Amygdala (tissue), 56 donors: ENCODE data around the gene LCT.
"Not testable (repeated sequence)": the region's sequence is repeated elsewhere in the genome, so short reads cannot be mapped to it uniquely, and the experiment has no call there.

Experiments
- DNase-seq, 56 donors: peaks; one replicate each; lab custom pipeline; 2025; lab: John Stamatoyannopoulos, UW

The LCT gene

DNA sequence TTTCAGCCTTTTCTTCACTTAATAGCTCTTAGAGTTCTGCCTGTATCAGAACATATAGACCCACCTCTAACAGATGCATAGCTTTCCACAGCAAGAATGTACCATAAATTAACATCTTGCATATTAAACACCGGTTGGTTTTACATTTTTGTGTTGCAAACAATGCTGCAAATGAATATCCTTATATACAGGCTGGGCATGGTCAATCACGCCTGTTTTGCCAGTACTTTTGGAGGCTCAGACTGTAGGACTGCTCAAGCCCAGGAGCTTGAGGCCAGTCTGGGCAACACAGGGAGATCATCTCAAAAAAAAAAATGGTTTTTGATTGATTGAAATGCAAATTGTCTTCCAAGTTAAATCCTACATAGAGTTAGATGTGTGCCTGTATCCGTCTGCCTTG, 1.5 kb upstream of the LCT start:
- no peak for DNase-seq

DNA sequence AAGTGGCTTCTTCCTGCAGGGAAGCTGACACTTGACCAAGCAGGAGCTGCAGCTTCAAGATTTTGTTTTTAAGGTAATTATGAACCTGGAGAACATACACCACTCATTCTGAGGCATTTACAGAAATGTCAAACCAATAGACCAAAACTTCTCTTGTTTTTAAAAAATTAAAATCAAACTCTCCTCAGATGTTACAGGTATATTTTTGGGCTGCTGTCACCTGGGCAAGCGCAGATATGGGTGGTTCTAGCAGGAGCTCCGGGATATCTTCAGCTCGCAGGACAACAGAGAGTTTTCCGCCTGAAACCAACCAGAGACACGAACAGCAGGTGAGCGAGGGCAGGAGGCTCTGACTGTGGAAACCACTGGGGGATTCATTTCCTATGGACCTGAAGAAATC, 4.1 kb downstream of the LCT start:
- DNase-seq = no peak

DNA sequence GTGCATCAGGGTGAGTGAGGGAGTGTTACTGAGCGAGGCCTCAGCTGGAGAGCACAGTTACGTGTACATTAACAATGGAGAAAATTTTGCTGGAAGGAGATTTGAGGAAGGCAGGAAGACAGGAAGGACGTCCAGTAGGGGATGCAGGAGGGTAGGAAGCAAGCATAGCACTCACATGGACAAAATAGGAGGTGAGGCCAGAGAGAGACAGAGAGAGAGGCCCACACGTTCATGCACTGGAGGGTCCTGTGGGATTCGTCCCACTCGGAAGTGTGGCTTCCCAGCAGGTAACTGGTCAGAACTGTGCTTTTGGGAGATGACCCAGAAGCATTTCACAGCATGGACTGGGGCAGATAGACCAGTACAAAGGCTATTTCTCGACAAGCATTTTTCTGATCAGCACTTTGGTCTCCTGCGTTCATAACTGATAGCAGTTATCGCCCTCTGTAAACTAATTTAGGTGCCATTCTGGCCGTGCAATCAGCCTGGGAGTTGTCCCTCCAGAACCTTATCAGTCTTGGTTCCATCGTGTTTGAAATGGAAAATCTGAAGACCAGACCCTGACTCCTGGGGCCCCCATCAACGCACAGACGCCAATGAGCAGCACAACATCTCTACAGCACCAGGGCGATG, 5.7 kb downstream of the LCT start:
- no peak for DNase-seq

DNA sequence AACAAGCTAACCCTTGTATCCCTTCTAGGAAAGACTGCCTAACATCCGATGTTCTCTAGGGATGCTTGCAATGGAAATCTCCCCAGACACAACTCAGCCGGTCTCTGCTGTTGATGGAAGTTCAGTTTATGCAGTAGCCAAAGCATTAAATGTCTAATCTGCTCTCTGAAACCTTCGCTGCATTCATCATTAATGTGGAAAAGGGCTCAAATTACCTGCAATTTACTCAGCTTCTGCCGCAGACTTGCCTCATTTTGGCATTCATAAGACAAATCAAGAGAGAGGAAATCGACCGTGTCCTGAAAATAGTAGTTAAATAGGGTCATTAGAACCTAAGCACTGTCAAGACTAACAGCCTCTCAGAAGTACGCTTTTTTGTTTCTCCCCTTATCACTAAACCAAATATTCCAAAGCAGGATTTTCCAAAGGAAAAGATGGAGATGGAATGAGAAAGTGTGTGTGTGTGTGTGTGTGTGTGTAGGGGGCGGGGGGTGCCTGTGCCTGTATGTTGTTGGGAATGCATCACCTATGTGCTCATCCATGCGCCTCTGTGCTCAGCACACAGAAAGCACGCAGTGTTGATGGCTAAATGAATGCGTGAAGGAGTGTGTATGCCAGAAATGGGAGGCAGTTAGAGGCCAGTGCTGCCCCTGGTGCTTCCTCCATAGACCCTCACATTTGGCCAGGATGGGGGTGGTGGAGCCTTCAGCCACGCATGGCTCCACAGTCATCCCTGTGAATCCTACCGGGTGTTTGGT, 7.4 kb downstream of the LCT start:
- no peak for DNase-seq

GRCh38 chr2:135826544-135826943, 10.4 kb downstream of the LCT start:
- no peak for DNase-seq

GRCh38 chr2:135825550-135826176, 11.3 kb downstream of the LCT start:
- DNase-seq = no peak

DNA sequence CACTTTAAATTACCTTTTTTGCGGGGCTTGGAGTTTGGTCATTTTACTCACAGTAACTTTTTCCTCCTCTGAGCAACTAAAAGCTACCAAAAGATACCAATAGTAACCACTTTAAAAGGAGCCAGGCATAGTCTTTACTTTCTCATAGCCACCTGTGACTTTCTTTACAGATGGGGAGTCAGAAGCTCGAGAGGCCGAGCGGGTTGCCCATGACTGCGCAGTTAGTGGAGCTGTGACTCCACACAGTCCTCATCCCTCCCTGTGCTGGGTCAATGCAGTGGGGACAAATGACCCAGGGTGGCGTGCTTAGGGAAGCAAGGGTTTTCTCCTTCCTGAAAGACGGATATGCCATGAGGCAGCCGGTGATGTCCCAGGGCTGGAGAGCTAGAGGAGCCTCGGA, 11.9 kb downstream of the LCT start:
- DNase-seq = no peak

GRCh38 chr2:135822855-135823254, 14.1 kb downstream of the LCT start:
- DNase-seq = no peak

- no peak for DNase-seq
Measured at GRCh38 chr2:135821190-135821589, 15.8 kb downstream of the LCT start.

DNA sequence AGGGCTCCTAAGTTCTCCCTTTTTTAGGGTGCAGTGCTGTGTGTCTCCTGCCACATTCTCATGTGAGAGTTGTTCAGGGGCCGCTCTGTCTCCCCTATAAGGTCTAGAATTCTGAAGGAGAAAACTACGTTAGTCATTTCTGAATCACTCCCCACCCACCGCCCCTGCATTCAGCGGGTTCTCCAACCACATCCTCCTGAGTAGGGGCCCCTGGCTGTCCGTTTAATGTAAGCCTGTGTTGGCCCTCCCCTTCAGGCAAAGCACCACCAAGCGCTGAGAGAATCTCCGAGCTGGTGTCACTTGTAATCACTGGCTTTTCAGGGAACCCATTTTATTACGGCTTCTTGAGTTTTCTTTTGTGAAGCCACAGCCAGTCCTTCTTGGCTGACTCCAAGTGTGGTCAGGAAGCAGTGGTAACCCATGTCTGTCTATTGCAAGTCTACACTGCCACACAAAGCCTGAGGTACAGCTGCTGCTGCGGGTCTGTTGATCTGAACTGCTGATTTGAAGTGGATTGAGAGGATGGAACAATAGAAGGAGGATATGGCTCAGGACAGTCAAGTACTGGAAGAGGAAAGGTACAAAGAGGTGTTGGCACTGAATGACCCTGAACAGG, 16.9 kb downstream of the LCT start:
- no peak for DNase-seq

DNA sequence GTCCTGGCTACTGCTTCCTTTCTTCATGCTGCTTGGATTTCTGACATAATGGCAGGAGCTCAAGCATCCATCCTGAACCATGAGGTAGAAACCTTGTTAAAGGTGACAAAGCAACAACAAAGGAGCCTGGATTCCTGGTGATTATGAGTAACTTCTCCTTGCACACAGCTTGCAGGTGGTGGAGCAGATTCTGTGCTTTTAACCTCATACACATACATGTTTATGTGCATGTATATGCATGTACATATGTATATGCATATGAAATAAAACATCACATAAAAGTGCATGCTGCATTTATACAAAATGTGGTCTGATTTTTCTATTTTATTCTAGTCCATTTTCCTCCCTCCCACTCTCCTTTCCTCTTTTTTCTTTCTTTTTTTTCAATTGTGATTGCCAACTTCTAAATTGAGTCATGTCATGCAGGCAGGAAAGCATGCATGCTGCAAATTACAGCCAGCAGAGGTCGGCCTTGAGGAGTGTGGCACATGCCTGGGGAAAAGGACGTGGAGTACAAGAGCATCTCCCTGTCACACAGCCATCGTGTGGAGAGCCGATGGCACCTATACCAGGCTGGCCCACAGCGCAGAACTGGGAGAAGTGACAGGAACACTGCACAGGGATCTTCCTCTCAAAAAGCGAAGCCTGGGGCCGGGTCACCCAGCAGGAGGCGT, 17.9 kb downstream of the LCT start:
- DNase-seq = no peak

GRCh38 chr2:135817951-135818350, 19.0 kb downstream of the LCT start:
- DNase-seq = no peak

DNA sequence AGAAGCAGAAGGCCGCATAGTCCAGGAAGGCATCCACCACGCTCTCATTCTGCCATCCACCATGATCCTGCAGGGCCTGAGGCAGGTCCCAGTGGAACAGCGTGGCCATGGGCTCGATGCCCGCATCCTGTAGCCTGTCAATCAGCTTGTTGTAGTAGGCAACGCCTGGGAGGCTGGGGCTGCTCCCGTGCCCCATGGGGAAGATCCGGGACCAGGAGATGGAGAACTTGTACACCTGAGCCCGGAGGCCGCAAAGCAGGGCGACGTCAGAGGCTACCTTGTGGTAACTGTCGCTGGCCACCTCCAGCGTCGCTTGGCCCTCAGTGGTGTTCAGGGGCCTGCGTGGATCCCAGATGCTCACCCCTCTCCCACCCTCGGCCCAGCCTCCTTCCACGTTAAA, 19.5 kb downstream of the LCT start:
- no peak for DNase-seq

DNA sequence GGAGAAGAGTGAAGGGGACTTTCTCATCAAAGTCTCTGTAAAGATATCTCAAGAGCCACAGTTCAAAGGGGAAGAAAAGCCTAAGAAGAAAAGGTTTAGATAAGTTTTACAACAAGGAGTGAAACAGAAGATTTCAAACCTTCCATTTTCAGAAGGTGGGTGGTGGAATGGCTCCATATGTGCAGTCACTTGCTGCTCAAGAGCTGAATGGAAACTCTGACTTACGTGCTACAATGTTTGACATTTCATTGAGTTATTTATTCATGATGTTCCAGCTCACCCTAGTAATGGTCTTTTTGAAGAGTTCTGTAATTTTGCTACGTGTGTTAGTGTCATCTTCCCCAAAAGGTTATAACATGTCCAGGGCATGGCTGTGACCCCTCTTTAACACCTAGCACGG, 21.7 kb downstream of the LCT start:
- no peak for DNase-seq

DNA sequence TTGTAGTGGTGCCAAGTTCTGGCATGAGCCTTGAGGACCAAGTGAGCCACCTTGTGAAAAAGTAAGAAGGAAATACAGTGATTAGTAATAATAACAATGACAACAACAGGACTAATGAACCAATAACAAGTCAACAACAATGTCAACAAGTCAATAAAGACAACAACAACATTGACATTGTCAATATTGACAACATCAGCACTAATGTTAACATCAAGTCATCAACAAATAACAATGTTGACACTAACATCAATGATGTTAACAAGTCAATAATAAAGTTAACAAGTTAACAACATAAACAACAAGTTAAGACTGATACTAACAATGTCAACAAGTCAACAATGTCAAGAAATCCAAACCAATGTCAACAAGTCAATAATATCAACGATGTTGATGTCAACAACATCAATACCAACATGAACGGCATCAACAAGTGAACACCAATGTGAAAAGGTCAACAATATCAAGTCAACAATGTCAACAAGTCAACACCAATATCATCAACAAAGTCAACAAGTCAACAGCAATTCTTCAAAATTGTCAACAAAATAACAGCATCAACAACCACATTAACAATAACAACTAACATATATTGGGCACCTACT, 24.0 kb downstream of the LCT start:
- no peak for DNase-seq

DNA sequence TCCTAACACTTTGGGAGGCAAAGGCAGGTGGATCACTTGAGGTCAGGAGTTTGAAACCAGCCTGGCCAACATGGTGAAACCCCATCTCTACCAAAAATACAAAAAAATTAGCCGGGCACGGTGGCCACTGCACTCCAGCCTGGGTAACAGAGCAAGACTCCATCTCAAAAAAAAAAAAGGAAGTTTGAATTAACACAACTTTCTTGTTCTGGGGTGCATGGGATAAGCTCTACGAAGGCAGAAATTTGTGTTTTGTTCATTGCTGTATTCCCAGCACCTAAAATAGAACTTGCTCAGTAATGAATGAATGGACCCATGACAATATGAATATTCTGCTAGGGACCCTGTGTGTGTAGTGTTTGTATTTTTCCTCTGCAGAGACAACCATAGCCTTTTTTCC, 29.1 kb downstream of the LCT start:
- DNase-seq = not testable (repeated sequence)

DNA sequence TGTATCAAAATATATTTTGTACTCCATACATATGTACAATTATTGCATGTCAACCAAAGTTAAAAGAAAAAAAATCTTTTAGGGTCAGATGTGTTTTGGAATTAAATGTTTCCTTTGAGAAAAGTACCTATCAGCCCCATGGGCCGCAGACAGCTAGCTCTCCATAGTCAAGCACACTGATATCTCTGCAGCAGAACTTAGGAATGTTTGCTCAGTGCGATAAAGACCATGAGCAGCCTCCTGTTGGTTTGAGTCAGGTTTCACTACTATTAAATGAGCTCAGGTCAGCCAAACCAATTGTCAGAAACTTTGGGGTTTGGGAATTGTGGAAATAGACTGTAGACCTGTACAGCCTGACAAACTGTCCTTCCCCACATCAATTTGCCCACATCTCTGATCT, 33.7 kb downstream of the LCT start:
- no peak for DNase-seq

- no peak for DNase-seq
Measured at GRCh38 chr2:135802350-135802749, 34.6 kb downstream of the LCT start.

DNA sequence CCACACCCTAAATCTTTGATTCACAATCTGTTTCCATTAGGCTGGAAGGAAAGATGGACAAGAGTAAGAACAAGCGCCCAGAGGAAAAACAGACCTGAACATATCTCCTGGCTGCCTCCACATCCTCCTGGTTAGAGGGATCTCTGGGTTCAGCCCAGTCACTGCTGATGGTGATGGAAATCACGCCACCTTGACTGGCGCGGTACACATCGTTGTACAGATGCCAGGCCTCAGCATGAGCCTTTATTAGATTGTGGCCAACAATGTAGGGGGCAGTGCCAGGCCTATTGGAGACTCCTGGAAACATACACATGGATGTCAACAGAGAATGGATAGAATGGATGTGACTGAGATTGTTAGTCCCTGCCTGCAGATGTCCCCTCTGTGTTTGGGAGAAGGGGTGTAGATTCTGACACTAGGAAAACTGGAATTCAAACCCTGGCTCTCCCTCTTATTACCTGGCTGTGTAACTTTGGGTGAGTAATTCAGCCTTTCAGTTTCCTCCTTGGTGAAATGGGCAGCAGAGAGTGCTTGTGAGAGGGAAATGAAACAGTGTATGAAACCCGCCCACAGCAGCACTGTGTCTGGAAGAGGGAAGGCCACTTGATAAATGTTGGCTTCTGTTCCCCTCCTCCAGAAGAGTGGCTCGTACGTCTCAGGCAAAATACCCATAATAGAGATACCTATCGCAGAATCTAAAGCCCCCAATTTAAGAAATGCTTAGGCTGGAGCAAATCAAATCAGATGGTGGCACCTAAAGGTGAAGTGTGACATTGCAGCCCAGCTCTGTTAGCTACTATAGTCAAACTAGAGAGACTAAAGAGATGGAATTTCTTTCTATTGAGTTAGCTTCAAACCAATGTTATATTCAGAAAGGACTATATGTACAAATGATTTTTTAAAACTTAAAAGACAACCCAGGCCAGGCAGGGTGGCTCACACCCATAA, 36.2 kb downstream of the LCT start:
- DNase-seq = no peak
